ENCODE data around the gene ESRRB.

DNA sequence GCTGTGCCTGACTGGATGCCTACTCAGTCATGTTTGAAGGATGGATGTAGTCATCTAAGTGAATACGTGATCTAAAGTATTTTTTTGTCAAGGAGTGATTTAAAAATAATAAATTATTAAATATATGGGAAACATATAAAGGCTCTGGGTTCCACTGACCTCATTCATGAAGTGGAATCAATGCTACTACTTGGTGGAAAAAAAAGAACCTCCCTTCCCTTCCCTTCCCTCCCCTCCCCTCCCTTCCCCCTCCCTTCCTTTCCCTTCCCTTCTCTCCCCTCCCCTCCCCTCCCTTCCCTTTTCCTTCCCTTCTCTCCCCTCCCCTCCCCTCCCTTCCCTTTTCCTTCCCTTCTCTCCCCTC is 162.7 kb downstream of the ESRRB start:
- TF ChIP-seq, protein P1, sequence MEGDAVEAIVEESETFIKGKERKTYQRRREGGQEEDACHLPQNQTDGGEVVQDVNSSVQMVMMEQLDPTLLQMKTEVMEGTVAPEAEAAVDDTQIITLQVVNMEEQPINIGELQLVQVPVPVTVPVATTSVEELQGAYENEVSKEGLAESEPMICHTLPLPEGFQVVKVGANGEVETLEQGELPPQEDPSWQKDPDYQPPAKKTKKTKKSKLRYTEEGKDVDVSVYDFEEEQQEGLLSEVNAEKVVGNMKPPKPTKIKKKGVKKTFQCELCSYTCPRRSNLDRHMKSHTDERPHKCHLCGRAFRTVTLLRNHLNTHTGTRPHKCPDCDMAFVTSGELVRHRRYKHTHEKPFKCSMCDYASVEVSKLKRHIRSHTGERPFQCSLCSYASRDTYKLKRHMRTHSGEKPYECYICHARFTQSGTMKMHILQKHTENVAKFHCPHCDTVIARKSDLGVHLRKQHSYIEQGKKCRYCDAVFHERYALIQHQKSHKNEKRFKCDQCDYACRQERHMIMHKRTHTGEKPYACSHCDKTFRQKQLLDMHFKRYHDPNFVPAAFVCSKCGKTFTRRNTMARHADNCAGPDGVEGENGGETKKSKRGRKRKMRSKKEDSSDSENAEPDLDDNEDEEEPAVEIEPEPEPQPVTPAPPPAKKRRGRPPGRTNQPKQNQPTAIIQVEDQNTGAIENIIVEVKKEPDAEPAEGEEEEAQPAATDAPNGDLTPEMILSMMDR (IDR thresholded peaks at IDR 0.05): no peak
- TF ChIP-seq POLR2A (IDR thresholded peaks at IDR 0.05): no peak

Measured in Peyer's patch (tissue), 4 donors.